Common myeloid progenitor, CD34-positive (primary cell): Measurements from ENCODE around the gene SMYD2. TPM values are rescaled to one million over a fixed set of nuclear protein-coding genes. Genes with fewer than 3 reads are reported as not detected.

Experiments used
- CTCF ChIA-PET: fragments of 350-600 bp; sonication (Branson Sonifier 250); formaldehyde crosslinking; loops from one replicate; lab custom pipeline; 2021; ENCODE audit warnings: antibody characterized with exemption; lab: Charles Lee
- POLR2A ChIA-PET: fragments of 350-600 bp; sonication (Branson Sonifier 250); formaldehyde crosslinking; loops from one replicate; lab custom pipeline; 2021; ENCODE audit warnings: antibody characterized with exemption; lab: Charles Lee
- DNase-seq, 3 donors: peaks; one replicate each; pipeline versions ENCODE4 v3.0.0 to v3.0.0-alpha.2; 2013
- H3K27ac ChIP-seq, 2 experiments: 1 replicate in 1 of 2; 2 replicates in 1 of 2; pipeline ENCODE4 v1.7.0; 2013; ENCODE audit warnings: inconsistent platforms in 2 of 2, low read length in 2 of 2, mild to moderate bottlenecking in 2 of 2, low read depth in 1 of 2, moderate library complexity in 1 of 2; ENCODE audit not compliant: severe bottlenecking in 2 of 2, insufficient read depth in 1 of 2, poor library complexity in 1 of 2
- H3K27me3 ChIP-seq, 5 experiments: replicated peaks in 2 of 5; 1 replicate in 3 of 5; 2 replicates in 2 of 5; pipeline versions ENCODE4 v1.6.1 to v1.7.0; 2013; ENCODE audit warnings: low read length in 4 of 5, mild to moderate bottlenecking in 2 of 5, moderate library complexity in 2 of 5, inconsistent platforms in 1 of 5; ENCODE audit not compliant: insufficient read depth in 5 of 5, control insufficient read depth in 4 of 5
- H3K36me3 ChIP-seq, 4 experiments: 1 replicate in 2 of 4; 2 replicates in 2 of 4; pipeline versions ENCODE4 v1.6.1 to v1.7.0; 2013; ENCODE audit warnings: low read length in 3 of 4, control low read depth in 1 of 4, mild to moderate bottlenecking in 1 of 4; ENCODE audit not compliant: control insufficient read depth in 4 of 4, insufficient read depth in 4 of 4
- H3K4me1 ChIP-seq, 4 experiments: 1 replicate in 3 of 4; 2 replicates in 1 of 4; pipeline versions ENCODE4 v1.6.1 to v1.7.1; 2013; ENCODE audit warnings: low read length in 3 of 4, mild to moderate bottlenecking in 3 of 4, control low read depth in 1 of 4, inconsistent platforms in 1 of 4, moderate library complexity in 1 of 4; ENCODE audit not compliant: control insufficient read depth in 4 of 4, insufficient read depth in 4 of 4; ENCODE audit errors: control extremely low read depth in 1 of 4
- H3K4me3 ChIP-seq, 7 experiments: 1 replicate in 4 of 7; 2 replicates in 3 of 7; pipeline versions ENCODE4 v1.5.1 to v1.7.0; 2013; ENCODE audit warnings: mild to moderate bottlenecking in 7 of 7, low read length in 6 of 7, moderate library complexity in 6 of 7, inconsistent platforms in 2 of 7, low read depth in 2 of 7, control low read depth in 1 of 7; ENCODE audit not compliant: insufficient read depth in 4 of 7, control insufficient read depth in 1 of 7; ENCODE audit errors: extremely low read depth in 1 of 7
- H3K9me3 ChIP-seq, 5 experiments: 1 replicate in 4 of 5; 2 replicates in 1 of 5; pipeline versions ENCODE4 v1.6.1 to v1.7.1; 2013; ENCODE audit warnings: low read length in 4 of 5, mild to moderate bottlenecking in 2 of 5, inconsistent platforms in 1 of 5, low read depth in 1 of 5, moderate library complexity in 1 of 5; ENCODE audit not compliant: control insufficient read depth in 4 of 5, insufficient read depth in 2 of 5; ENCODE audit errors: control extremely low read depth in 1 of 5
- WGBS: methylation state at CpG from one replicate; pipeline ENCODE4 v1.1.5; 2013; ENCODE audit not compliant: insufficient coverage; 5-methylcytosine and 5-hydroxymethylcytosine counted together
- polyA plus RNA-seq: library from polyadenylated mRNA; unstranded; fragments of 120-200 nt; gene quantifications from one replicate; pipeline ENCODE4 v1.2.1, GENCODE V29; 2013

Gene SMYD2
- polyA plus RNA-seq: 15.0 TPM

- ChIA-PET POLR2A (no interaction called here), CTCF (interaction anchor here (0.9 to 2.4 kb wide), 5 partner anchors 10 to 48 kb away, joined by 3 to 8 read pairs (median 5); no protein-coding TSS in a partner anchor)
- peak within 1 kb of the TSS in 1 of 2 experiments; percentile 74 for H3K27ac ChIP-seq
- 0% methylated on average over 58 of the region's 94 CpGs for WGBS
- H3K4me3 ChIP-seq: peak within 1 kb of the TSS; percentile 74 to 93 (median 86)
- H3K4me1 ChIP-seq: peaks cover 3 to 26% (median 17%) of the 10 kb centered on the region in 4 experiments
- H3K27me3 ChIP-seq: no peaks in the 10 kb centered on the region
- H3K9me3 ChIP-seq: no peaks in the 10 kb centered on the region
- peaks cover 0 to 3% (median 2%) of the 10 kb centered on the region in 4 experiments for H3K36me3 ChIP-seq
- peak; percentile 52 to 83 (median 72) for DNase-seq
Measured at GRCh38 chr1:214281021-214281719, at the start of gene SMYD2. Gene SMYD2 (plus strand): TSS chr1:214281159. CDS start chr1:214281255, 96 bp downstream.

GRCh38 chr1:214233856-214234634, 46.9 kb upstream of the SMYD2 start:
- Histone ChIP-seq H3K36me3 (no peaks in the 10 kb centered on the region), H3K4me3 (no peak overlapping the region), H3K9me3 (no peaks in the 10 kb centered on the region), H3K27me3 (no peaks in the 10 kb centered on the region), H3K27ac (no peak overlapping the region), H3K4me1 (no peaks in the 10 kb centered on the region)
- WGBS: 84% methylated on average over 7 of the region's 9 CpGs
- no peak for DNase-seq
- CTCF ChIA-PET: no interaction called here
- POLR2A ChIA-PET: no interaction called here

- CTCF ChIA-PET: no interaction called here
- WGBS: 94% methylated on average over 2 of the region's 3 CpGs
- no peaks in the 10 kb centered on the region for H3K36me3 ChIP-seq
- no peaks in the 10 kb centered on the region for H3K27me3 ChIP-seq
- H3K4me3 ChIP-seq: no peak overlapping the region
- no peaks in the 10 kb centered on the region for H3K9me3 ChIP-seq
- H3K4me1 ChIP-seq: no peaks in the 10 kb centered on the region
- POLR2A ChIA-PET: no interaction called here
- no peak overlapping the region for H3K27ac ChIP-seq
- no peak for DNase-seq
Measured at GRCh38 chr1:214234635-214235025, 46.3 kb upstream of the SMYD2 start.

- POLR2A ChIA-PET: no interaction called here
- Histone ChIP-seq H3K4me1 (peaks cover 0 to 5% (median 0%) of the 10 kb centered on the region in 4 experiments), H3K4me3 (no peak overlapping the region), H3K9me3 (no peaks in the 10 kb centered on the region), H3K27ac (no peak overlapping the region), H3K27me3 (no peaks in the 10 kb centered on the region), H3K36me3 (no peaks in the 10 kb centered on the region)
- WGBS: no CpG with 5 or more reads among the region's 2 CpGs
- CTCF ChIA-PET: interaction anchor here (0.7 to 1.8 kb wide), 5 partner anchors 12 to 92 kb away, joined by 3 to 6 read pairs (median 4); no protein-coding TSS in a partner anchor
- no peak for DNase-seq
Measured at GRCh38 chr1:214236477-214236876, 44.5 kb upstream of the SMYD2 start.

GRCh38 chr1:214241060-214241459, 39.9 kb upstream of the SMYD2 start:
- Histone ChIP-seq H3K4me3 (no peak overlapping the region), H3K27me3 (no peaks in the 10 kb centered on the region), H3K27ac (no peak overlapping the region), H3K4me1 (peaks cover 0 to 5% (median 0%) of the 10 kb centered on the region in 4 experiments), H3K36me3 (no peaks in the 10 kb centered on the region), H3K9me3 (no peaks in the 10 kb centered on the region)
- ChIA-PET CTCF (interaction anchor here (1.0 to 2.9 kb wide), 5 partner anchors 20 to 93 kb away, joined by 3 to 12 read pairs (median 4); no protein-coding TSS in a partner anchor), POLR2A (no interaction called here)
- DNase-seq: no peak
- WGBS: 87% methylated on average over 4 of the region's 7 CpGs

- CTCF ChIA-PET: interaction anchor here (2.0 kb wide), 1 partner anchor 17 kb away, joined by 11 read pairs; no protein-coding TSS in a partner anchor
- Histone ChIP-seq H3K36me3 (no peaks in the 10 kb centered on the region), H3K9me3 (no peaks in the 10 kb centered on the region), H3K4me1 (peaks cover 0 to 5% (median 0%) of the 10 kb centered on the region in 4 experiments), H3K27me3 (no peaks in the 10 kb centered on the region), H3K4me3 (no peak overlapping the region), H3K27ac (no peak overlapping the region)
- WGBS: 100% methylated on average over 19 of the region's 20 CpGs
- DNase-seq: no peak
- POLR2A ChIA-PET: no interaction called here
Measured at GRCh38 chr1:214244252-214244651, 36.7 kb upstream of the SMYD2 start.
